GM19397 (cell line): ENCODE data around the gene CNR2.
"Not testable (repeated sequence)": the region's sequence is repeated elsewhere in the genome, so short reads cannot be mapped to it uniquely, and the experiment has no call there.

Source experiments
- ATAC-seq: cut with Tn5 transposase; IDR thresholded peaks from one replicate; pipeline ENCODE4 v1.9.1; 2021; ENCODE audit warnings: mild to moderate bottlenecking, moderate library complexity; ENCODE audit not compliant: unreplicated experiment

The CNR2 gene

DNA sequence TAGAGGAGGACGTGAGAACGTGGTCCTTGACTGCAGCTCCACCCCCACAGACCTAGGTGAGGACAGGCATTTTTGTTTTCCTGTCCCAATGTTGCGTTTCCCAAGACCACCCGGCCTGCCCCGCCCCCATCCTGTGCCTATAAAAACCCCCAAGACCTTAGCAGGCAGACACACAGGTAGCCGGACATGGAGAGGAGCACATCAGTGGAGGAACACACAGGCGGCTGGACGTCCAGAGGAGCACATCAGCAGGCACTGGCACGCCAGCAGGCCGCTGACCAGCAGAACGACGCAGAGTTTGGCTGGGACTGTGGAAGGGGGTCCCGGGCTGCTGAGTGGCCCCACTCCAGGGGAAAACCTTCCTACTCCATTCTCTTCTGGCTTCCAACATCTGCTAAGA lies 75.3 kb downstream of the CNR2 start:
- ATAC-seq = no peak

DNA sequence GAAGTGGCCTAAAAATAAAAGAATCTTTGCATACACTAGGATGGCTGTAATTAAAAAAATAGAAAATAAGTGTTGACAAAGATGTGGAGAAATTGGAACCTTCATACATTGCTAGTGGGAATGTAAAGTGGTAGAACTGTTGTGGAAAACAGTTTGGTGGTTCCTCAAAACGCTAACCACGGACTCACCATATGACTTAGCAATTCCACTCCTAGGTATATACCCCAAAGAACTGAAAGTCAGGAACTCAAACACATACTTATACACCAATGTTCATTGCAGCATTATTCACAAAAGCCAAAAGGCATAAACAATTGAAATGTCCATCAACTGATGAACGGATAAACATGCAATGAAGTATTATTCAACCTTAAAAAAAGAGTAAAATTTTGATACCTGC lies 77.1 kb downstream of the CNR2 start:
- no peak for ATAC-seq

- ATAC-seq = not testable (repeated sequence)
These were observed 79.0 kb downstream of the CNR2 start for GRCh38 chr1:23834156-23834555.

DNA sequence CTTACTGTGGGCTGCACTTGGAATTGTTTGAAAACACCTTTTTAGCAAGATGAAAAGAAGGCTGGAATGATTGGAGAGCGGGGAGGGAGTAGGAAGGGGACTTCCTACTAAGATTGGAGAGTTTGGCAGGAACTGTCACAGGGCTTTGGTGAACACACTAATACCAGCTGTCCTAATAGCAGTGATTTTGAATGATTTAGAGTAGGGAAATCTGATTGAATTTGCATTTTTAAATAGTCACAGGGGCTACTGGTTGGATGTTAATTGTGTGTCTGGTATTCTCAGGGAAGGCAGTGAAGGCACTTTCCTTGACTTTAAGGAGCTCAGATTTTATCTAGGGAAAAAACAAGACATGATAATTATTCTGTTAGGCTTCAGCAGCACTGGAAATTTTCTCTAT lies 85.4 kb downstream of the CNR2 start:
- no peak for ATAC-seq

GRCh38 chr1:23826590-23826989 lies 86.6 kb downstream of the CNR2 start:
- ATAC-seq = not testable (repeated sequence)

- ATAC-seq = no peak
These were observed 87.2 kb downstream of the CNR2 start for GRCh38 chr1:23825762-23826522.

GRCh38 chr1:23825076-23825761 lies 87.9 kb downstream of the CNR2 start, which contains the start of gene HMGCL:
HMGCL (minus strand) TSS chr1:23825429; CDS start chr1:23825415, 14 bp downstream.
- peak; percentile 91 for ATAC-seq

- no peak for ATAC-seq
These were observed 88.5 kb downstream of the CNR2 start for GRCh38 chr1:23824711-23825075.

DNA sequence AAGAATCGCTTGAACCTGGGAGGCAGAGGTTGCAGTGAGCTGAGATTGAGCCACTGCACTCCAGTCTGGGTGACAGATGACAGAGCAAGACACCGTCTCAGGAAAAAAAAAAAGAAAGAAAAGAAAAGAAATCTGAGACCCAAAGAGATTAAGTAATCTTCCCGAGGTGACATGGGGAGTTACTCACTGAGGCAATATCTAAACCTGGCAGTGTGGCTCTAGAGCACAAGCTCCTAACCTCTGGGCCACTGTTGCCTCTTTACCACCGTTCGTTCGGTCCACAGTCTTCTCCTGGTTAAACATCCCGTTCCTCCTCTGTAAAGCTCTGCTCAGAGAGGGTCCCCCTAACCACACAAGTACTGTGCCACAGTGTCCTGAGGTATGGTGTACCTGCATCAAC lies 89.4 kb downstream of the CNR2 start:
- ATAC-seq = no peak
